H9 (cell line): ENCODE results near the gene DLEC1. TPM values are rescaled to one million over a fixed set of nuclear protein-coding genes. Genes with fewer than 3 reads are reported as not detected.

Experiments used
- DNase-seq: peaks from one replicate; pipeline ENCODE4 v3.0.0-alpha.2; 2017
- H2AFZ ChIP-seq: one replicate; pipeline ENCODE4 v1.6.1; 2013; ENCODE audit warnings: mild to moderate bottlenecking, low read length, control low read depth, moderate library complexity
- H2AK5ac ChIP-seq: 2 replicates; pipeline ENCODE4 v1.6.1; 2013; ENCODE audit warnings: low read length, control low read depth, mixed read lengths; ENCODE audit not compliant: insufficient read length
- H2BK120ac ChIP-seq: one replicate; pipeline ENCODE4 v1.6.1; 2013; ENCODE audit warnings: low read depth, mild to moderate bottlenecking, low read length, control low read depth, inconsistent platforms; ENCODE audit not compliant: poor library complexity, severe bottlenecking
- H2BK12ac ChIP-seq: 2 replicates; pipeline ENCODE4 v1.6.1; 2013; ENCODE audit warnings: low read length, control low read depth, mixed read lengths, low read depth; ENCODE audit not compliant: insufficient read length
- H2BK15ac ChIP-seq: 2 replicates; pipeline ENCODE4 v1.6.1; 2013; ENCODE audit warnings: low read depth, low read length, control low read depth
- H2BK20ac ChIP-seq: one replicate; pipeline ENCODE4 v1.6.1; 2013; ENCODE audit warnings: low read depth, mild to moderate bottlenecking, low read length, control low read depth, inconsistent platforms; ENCODE audit not compliant: poor library complexity, severe bottlenecking
- H2BK5ac ChIP-seq: 2 replicates; pipeline ENCODE4 v1.6.1; 2013; ENCODE audit warnings: low read length, control low read depth, mixed read lengths; ENCODE audit not compliant: insufficient read length
- H3K14ac ChIP-seq: 2 replicates; pipeline ENCODE4 v1.6.1; 2013; ENCODE audit warnings: low read length, control low read depth; ENCODE audit not compliant: insufficient read depth
- H3K18ac ChIP-seq: 2 replicates; pipeline ENCODE4 v1.6.1; 2013; ENCODE audit warnings: low read depth, mild to moderate bottlenecking, mixed read lengths, low read length, control low read depth; ENCODE audit not compliant: insufficient read length
- H3K23ac ChIP-seq: 2 replicates; pipeline ENCODE4 v1.6.1; 2013; ENCODE audit warnings: low read length, control low read depth, mixed read lengths, low read depth; ENCODE audit not compliant: insufficient read length
- H3K23me2 ChIP-seq: 2 replicates; pipeline ENCODE4 v1.6.1; 2013; ENCODE audit warnings: low read depth, mild to moderate bottlenecking, mixed read lengths, low read length, control low read depth; ENCODE audit not compliant: insufficient read length, poor library complexity, severe bottlenecking
- H3K27ac ChIP-seq: 2 replicates; pipeline ENCODE4 v1.5.1; 2013; ENCODE audit warnings: low read length, control low read depth, mixed read lengths, low read depth; ENCODE audit not compliant: insufficient read length
- H3K27me3 ChIP-seq: 2 replicates; pipeline ENCODE4 v1.6.1; 2013; ENCODE audit warnings: low read length, control low read depth, inconsistent platforms; ENCODE audit not compliant: insufficient read depth
- H3K4ac ChIP-seq: 2 replicates; pipeline ENCODE4 v1.6.1; 2013; ENCODE audit warnings: low read depth, mild to moderate bottlenecking, control low read depth, inconsistent platforms, low read length, moderate library complexity
- H3K4me1 ChIP-seq: 2 replicates; pipeline ENCODE4 v1.6.1; 2013; ENCODE audit warnings: low read length, control low read depth, inconsistent platforms; ENCODE audit not compliant: insufficient read depth
- H3K4me2 ChIP-seq: 2 replicates; pipeline ENCODE4 v1.6.1; 2013; ENCODE audit warnings: low read length, control low read depth, mixed read lengths; ENCODE audit not compliant: insufficient read length, insufficient read depth
- H3K56ac ChIP-seq: 2 replicates; pipeline ENCODE4 v1.6.1; 2013; ENCODE audit warnings: low read depth, mild to moderate bottlenecking, mixed read lengths, low read length, control low read depth; ENCODE audit not compliant: insufficient read length
- H3K79me1 ChIP-seq: 2 replicates; pipeline ENCODE4 v1.6.1; 2013; ENCODE audit warnings: low read depth, mild to moderate bottlenecking, moderate library complexity, low read length, control low read depth, inconsistent platforms; ENCODE audit not compliant: insufficient read depth, poor library complexity, severe bottlenecking
- H3K79me2 ChIP-seq: 2 replicates; pipeline ENCODE4 v1.6.1; 2013; ENCODE audit warnings: low read length, control low read depth, inconsistent platforms; ENCODE audit not compliant: insufficient read depth
- H3K9ac ChIP-seq: 2 replicates; pipeline ENCODE4 v1.6.1; 2013; ENCODE audit warnings: low read length, control low read depth, mixed read lengths; ENCODE audit not compliant: insufficient read length; ENCODE audit errors: extremely low read depth
- H3K9me3 ChIP-seq: one replicate; pipeline ENCODE4 v1.6.1; 2013; ENCODE audit warnings: low read depth, low read length, inconsistent platforms; ENCODE audit not compliant: control insufficient read depth
- H3T11ph ChIP-seq: one replicate; pipeline ENCODE4 v1.6.1; 2013; ENCODE audit warnings: mild to moderate bottlenecking, low read length, control low read depth, inconsistent platforms
- H4K20me1 ChIP-seq: one replicate; pipeline ENCODE4 v1.6.1; 2013; ENCODE audit not compliant: control insufficient read depth, insufficient read length, insufficient read depth
- H4K5ac ChIP-seq: 2 replicates; pipeline ENCODE4 v1.6.1; 2013; ENCODE audit warnings: low read depth, mild to moderate bottlenecking, mixed read lengths, low read length, control low read depth; ENCODE audit not compliant: insufficient read length
- H4K8ac ChIP-seq: replicated peaks from 2 replicates; pipeline ENCODE4 v1.6.1; 2013; ENCODE audit warnings: low read length, control low read depth, mixed read lengths, low read depth; ENCODE audit not compliant: insufficient read length
- H4K91ac ChIP-seq: 2 replicates; pipeline ENCODE4 v1.6.1; 2013; ENCODE audit warnings: low read depth, mild to moderate bottlenecking, moderate library complexity, mixed read lengths, low read length, control low read depth; ENCODE audit not compliant: insufficient read length
- H3K27ac Mint-ChIP-seq, 3 experiments: 2 replicates in 2 of 3; 3 replicates in 1 of 3; pipeline ENCODE4 v1.8.0; 2020 to 2021; ENCODE audit warnings: mixed read lengths in 3 of 3, mild to moderate bottlenecking in 1 of 3, moderate library complexity in 1 of 3
- H3K27me3 Mint-ChIP-seq: 2 replicates; pipeline ENCODE4 v1.8.0; 2021; ENCODE audit warnings: low read depth, mild to moderate bottlenecking, moderate library complexity, mixed read lengths
- H3K36me3 Mint-ChIP-seq, 3 experiments: 2 replicates in 2 of 3; 3 replicates in 1 of 3; pipeline ENCODE4 v1.8.0; 2020 to 2021; ENCODE audit warnings: low read depth in 3 of 3, mixed read lengths in 3 of 3; ENCODE audit not compliant: insufficient read depth in 1 of 3
- H3K4me1 Mint-ChIP-seq, 2 experiments: 2 replicates each; pipeline ENCODE4 v1.8.0; 2020; ENCODE audit warnings: mixed read lengths in 2 of 2
- H3K4me3 Mint-ChIP-seq, 2 experiments: 2 replicates in 1 of 2; 3 replicates in 1 of 2; pipeline ENCODE4 v1.8.0; 2020 to 2021; ENCODE audit warnings: mild to moderate bottlenecking in 2 of 2, mixed read lengths in 2 of 2, moderate library complexity in 1 of 2
- H3K9me3 Mint-ChIP-seq, 2 experiments: 2 replicates in 1 of 2; 3 replicates in 1 of 2; pipeline ENCODE4 v1.8.0; 2020; ENCODE audit warnings: mild to moderate bottlenecking in 2 of 2, mixed read lengths in 2 of 2, moderate library complexity in 1 of 2
- CTCF ChIP-seq: fragments of 200-600 bp; sonication (generic); conservative IDR thresholded peaks from 3 replicates; pipeline ENCODE4 v1.8.0; 2021; ENCODE audit warnings: antibody characterized with exemption, mild to moderate bottlenecking
- WGBS: extraction: QIAGEN DNeasy Blood & Tissue Kit; methylation state at CpG from one replicate; pipeline ENCODE4 v1.1.7; 2013; ENCODE audit warnings: missing lambda C conversion rate, low lambda C conversion rate, mixed read lengths; ENCODE audit not compliant: insufficient read length; ENCODE audit errors: extremely low coverage; 5-methylcytosine and 5-hydroxymethylcytosine counted together
- total RNA-seq: library from RNA; stranded (reverse); gene quantifications from 2 replicates; pipeline ENCODE4 v1.2.1, GENCODE V29; 2021

The DLEC1 gene
- total RNA-seq, 1 experiment from 2014 or later, result 2.1 TPM

GRCh38 chr3:38085311-38085942 lies 46.4 kb downstream of the DLEC1 start:
- no peaks in the 10 kb centered on the region for H3K79me2 ChIP-seq
- H3K27ac ChIP-seq, result no peak overlapping the region
- Mint-ChIP-seq H3K27ac (no peak overlapping the region), H3K36me3 (peaks cover 13 to 17% (median 15%) of the 10 kb centered on the region in 3 experiments), H3K9me3 (peaks cover 22 to 26% of the 10 kb centered on the region in 2 experiments), H3K4me3 (no peak overlapping the region), H3K4me1 (peaks cover 2% of the 10 kb centered on the region in 2 experiments; a peak in 2 of 4 replicates), H3K27me3 (peaks cover 6% of the 10 kb centered on the region)
- no peaks in the 10 kb centered on the region for H3K79me1 ChIP-seq
- no peaks in the 10 kb centered on the region; the same call in 1 of the 2 replicates for H3K27me3 ChIP-seq
- H3K23ac ChIP-seq, result no peak overlapping the region
- no CpG with 5 or more reads among the region's 11 CpGs for WGBS
- H4K91ac ChIP-seq, result no peak overlapping the region
- H2BK120ac ChIP-seq, result no peak overlapping the region
- no peaks in the 10 kb centered on the region for H3K4me1 ChIP-seq
- H4K20me1 ChIP-seq, result no peaks in the 10 kb centered on the region
- H3K9ac ChIP-seq, result no peak overlapping the region
- H2BK5ac ChIP-seq, result no peak overlapping the region
- no peak overlapping the region for H2AK5ac ChIP-seq
- H2BK12ac ChIP-seq, result no peak overlapping the region
- H2AFZ ChIP-seq, result no peak overlapping the region
- H4K5ac ChIP-seq, result no peak overlapping the region
- peaks cover 6% of the 10 kb centered on the region for H3K9me3 ChIP-seq
- no peak overlapping the region for H3T11ph ChIP-seq
- no peaks in the 10 kb centered on the region for H3K23me2 ChIP-seq
- H3K4ac ChIP-seq, result no peak overlapping the region
- no peak overlapping the region for H3K4me2 ChIP-seq
- no peak overlapping the region for H2BK15ac ChIP-seq
- no peak for DNase-seq
- no peak overlapping the region for H3K56ac ChIP-seq
- H3K14ac ChIP-seq, result no peak overlapping the region
- H3K18ac ChIP-seq, result no peak overlapping the region
- no peak overlapping the region for H4K8ac ChIP-seq
- TF ChIP-seq CTCF, result no peak
- H2BK20ac ChIP-seq, result no peak overlapping the region
